ENCODE results near the gene EDAR.

DNA sequence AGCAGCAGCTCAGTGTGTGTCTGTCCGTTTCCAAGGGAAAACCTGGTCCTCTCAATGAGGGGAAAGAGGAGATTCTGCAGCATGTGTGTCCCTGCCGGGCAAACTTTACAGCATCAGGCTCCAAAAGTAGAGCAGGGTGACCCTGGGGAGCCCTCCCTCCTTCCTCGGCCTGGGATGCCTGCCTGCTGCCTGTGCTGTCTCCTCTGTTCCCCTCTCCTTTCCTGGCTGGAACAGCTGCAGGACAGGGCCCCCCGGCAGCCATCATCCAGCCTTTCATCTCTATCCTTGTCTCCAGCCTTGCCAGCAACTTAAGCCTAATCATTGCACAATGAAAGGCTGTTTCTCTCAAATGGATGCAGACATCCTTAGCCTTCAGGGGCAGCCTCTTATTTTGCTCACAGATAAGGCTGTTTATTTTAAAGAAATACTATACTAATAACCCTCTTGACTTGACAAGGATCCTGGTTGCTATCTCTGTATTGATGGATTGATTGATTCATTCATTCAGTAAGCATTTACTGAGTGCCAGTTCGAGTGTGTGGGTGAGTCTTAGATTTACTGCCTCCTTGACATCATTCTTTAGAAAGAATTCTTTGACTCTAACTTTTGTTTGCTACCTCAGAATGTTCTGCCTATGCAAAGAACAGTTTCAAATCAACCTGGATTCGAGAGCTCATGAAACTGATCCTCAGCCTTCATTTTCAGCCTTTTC lies 40.6 kb upstream of the EDAR start:
- TF ChIP-seq, protein P1, sequence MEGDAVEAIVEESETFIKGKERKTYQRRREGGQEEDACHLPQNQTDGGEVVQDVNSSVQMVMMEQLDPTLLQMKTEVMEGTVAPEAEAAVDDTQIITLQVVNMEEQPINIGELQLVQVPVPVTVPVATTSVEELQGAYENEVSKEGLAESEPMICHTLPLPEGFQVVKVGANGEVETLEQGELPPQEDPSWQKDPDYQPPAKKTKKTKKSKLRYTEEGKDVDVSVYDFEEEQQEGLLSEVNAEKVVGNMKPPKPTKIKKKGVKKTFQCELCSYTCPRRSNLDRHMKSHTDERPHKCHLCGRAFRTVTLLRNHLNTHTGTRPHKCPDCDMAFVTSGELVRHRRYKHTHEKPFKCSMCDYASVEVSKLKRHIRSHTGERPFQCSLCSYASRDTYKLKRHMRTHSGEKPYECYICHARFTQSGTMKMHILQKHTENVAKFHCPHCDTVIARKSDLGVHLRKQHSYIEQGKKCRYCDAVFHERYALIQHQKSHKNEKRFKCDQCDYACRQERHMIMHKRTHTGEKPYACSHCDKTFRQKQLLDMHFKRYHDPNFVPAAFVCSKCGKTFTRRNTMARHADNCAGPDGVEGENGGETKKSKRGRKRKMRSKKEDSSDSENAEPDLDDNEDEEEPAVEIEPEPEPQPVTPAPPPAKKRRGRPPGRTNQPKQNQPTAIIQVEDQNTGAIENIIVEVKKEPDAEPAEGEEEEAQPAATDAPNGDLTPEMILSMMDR (IDR thresholded peaks at IDR 0.05; ENCODE audit: low read length) = no peak
- no peak for TF ChIP-seq EZH2 (IDR thresholded peaks at IDR 0.05; ENCODE audit: borderline replicate concordance, low read length)
